Frontal cortex (tissue), 4 donors: ENCODE measurements around the gene ALDOA. TPM values are rescaled to one million over a fixed set of nuclear protein-coding genes. Genes with fewer than 3 reads are reported as not detected.
A peak's percentile ranks its signal among the peaks of the same experiment; 100 is the strongest.

Experiments
- DNase-seq, 2 donors: peaks; one replicate each; pipeline ENCODE4 v3.0.0; 2012; ENCODE audit warnings: low spot score in 2 of 2
- FAIRE-seq: peaks from 2 replicates; lab custom pipeline; 2012; peaks lifted over from hg19 to GRCh38; lab: Jason Lieb, UNC
- total RNA-seq: library from RNA; depleted of rRNA; stranded (reverse); fragments of >200 nt; gene quantifications from one replicate; pipeline ENCODE4 v1.2.3, GENCODE V29; 2014
- donor health status: control.
- donor health status: control.
- donor health status: control.

The ALDOA gene
- total RNA-seq, 1 donor from 2014 or later, result 76.6 TPM

DNA sequence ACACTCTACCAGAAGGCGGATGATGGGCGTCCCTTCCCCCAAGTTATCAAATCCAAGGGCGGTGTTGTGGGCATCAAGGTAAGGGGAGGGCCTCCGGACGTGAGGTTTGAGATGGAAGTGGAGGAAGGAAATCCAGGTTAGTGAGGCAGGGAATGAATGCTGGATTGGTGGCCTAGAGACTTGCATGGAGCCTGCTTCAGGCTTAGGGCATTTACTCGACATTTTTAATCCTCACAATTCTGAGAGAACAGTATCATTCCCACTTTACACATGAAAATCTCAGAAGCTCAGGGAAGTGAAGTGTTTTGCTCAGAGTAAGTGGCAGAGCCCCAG, 2.0 kb downstream of the ALDOA start:
- FAIRE-seq, result no peak
- no peak for DNase-seq

DNA sequence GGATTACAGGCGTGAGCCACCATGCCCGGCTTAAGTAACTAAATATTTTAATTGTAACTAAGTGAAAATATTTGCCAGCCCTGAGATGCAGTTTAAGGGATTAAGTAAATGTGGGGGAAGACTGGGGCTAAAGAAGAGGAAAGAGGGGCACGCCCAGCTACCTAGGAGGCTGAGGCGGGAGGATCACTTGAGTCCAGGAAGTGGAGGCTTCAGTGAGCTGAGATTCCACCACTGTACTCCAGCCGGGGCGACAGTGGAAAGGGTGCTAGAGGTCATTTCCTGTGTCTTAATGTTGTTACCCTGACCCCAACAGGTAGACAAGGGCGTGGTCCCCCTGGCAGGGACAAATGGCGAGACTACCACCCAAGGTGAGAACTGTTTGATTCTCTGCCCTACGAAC, 2.8 kb downstream of the ALDOA start:
- no peak for DNase-seq
- no peak for FAIRE-seq

DNA sequence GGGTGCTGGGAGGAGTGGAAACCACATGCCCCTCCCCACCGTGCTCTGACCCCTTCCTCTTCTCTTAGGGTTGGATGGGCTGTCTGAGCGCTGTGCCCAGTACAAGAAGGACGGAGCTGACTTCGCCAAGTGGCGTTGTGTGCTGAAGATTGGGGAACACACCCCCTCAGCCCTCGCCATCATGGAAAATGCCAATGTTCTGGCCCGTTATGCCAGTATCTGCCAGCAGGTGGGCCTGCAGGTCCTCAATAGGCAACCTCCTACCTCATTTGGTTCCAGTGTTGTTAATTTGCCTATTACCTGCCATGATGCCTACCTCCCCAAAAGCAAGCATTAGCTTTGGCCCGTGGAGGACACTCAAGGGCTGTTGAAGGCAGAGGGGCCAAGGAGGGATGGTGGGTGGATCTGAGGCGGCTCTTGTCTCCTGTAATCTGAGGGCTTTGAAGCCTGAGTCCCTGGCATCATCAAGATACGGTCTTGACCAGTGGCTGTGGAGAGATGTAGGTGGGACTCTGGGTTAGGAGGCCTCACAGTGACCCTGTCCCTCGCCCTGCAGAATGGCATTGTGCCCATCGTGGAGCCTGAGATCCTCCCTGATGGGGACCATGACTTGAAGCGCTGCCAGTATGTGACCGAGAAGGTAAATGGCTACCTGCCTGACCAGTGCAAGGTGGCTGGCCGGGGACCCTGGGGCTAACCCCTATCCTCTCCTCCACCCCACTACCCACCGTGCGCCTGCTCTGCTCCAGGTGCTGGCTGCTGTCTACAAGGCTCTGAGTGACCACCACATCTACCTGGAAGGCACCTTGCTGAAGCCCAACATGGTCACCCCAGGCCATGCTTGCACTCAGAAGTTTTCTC, 3.4 kb downstream of the ALDOA start:
- FAIRE-seq (no peak), DNase-seq (no peak)

DNA sequence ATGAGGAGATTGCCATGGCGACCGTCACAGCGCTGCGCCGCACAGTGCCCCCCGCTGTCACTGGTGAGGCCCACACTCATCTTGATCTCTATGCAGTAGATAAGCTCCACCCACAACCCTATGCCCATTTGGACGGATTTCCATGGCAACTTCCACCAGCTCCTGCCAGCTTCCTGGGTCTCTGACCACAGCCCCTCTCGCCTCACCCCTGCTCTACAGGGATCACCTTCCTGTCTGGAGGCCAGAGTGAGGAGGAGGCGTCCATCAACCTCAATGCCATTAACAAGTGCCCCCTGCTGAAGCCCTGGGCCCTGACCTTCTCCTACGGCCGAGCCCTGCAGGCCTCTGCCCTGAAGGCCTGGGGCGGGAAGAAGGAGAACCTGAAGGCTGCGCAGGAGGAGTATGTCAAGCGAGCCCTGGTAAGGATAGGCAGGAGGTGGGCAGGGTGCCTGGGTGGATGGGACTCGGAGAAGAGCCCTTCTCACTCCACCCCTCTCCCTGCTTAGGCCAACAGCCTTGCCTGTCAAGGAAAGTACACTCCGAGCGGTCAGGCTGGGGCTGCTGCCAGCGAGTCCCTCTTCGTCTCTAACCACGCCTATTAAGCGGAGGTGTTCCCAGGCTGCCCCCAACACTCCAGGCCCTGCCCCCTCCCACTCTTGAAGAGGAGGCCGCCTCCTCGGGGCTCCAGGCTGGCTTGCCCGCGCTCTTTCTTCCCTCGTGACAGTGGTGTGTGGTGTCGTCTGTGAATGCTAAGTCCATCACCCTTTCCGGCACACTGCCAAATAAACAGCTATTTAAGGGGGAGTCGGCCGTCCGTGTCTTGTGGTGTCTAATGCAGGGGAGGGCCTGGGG, 4.3 kb downstream of the ALDOA start:
- DNase-seq, result no peak
- no peak for FAIRE-seq

DNA sequence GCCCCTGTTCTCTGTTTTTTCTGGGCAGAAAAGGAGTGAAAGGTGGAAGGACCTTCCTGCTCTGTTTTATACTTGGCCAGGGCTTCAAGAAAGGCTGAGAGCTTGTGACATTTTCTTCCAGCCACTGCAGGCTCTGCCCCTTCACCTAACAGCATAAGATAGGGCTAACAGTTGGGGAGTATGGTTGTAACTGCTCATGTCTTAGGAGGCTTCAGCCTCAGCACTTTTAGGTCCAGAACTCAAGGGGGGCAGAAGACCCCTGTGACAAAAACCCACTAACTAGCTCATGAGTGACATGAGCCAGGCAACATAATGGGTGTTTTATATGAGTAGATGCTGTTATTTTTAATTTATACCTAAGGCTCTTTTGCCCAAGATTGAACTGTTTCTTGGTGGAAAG, 4.9 kb downstream of the ALDOA start:
- no peak for FAIRE-seq
- no peak for DNase-seq

DNA sequence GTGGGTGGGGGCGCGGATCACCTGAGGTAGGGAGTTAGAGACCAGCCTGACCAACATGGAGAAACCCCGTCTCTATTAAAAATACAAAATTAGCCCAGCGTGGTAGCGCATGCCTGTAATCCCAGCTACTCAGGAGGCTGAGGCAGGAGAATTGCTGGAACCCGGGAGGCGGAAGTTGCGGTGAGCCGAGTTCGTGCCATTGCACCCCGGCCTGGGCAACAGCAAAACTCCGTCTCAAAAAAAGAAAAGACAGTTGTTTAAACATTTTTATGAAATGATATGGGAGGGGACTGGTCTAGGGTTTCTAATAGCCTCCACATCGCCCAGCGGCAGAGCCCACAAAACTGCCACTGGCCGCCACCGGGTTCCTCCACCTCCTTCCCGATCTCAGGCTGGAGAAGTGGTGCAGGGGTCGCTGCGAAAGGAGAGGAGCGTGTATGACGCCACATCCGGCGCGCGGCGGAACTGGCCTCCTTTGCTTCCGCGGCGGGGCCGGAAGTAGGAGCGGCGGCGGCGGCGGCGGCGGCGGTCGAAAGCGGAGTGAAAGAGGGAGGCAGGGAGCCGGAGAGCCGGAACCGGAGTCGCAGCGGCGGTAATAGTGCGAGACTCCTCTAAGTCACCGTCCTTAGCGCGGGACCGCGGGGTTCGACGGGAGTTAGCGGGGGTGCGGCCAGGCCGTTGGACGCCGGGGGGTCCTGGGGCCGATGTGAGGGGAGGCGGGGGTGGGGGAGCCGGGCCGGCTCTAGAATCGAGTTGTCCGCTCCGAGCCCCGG, 10.1 kb downstream of the ALDOA start, which contains the start of gene PPP4C:
PPP4C (plus strand) TSS at position 492 of the 773 bp plus-strand sequence. CDS start 384 bp downstream, outside the sequence.
- DNase-seq (peak; percentile 94 to 99), FAIRE-seq (no peak)

DNA sequence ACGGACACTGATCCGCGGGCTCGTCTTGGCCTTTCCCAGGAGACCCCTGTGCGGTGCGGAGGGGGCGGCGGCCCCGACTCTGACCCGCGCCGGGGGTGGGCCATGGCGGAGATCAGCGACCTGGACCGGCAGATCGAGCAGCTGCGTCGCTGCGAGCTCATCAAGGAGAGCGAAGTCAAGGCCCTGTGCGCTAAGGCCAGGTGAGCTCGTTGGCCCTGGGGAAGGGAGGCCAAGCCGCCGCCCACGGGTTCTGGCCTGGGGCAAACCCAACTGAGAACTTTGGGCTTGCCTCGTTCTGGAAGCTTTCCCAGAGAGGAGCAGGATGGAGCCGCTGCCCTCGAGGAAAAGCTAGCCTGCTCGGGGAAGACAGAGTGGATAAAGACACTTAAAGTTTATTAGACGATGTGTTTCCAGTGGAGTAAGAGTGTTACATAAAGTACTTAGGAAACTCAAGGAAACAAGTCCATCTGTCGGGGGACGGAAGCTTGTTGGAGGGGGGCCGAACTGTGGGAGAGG, 10.8 kb downstream of the ALDOA start:
- FAIRE-seq, result no peak
- DNase-seq, result no peak

DNA sequence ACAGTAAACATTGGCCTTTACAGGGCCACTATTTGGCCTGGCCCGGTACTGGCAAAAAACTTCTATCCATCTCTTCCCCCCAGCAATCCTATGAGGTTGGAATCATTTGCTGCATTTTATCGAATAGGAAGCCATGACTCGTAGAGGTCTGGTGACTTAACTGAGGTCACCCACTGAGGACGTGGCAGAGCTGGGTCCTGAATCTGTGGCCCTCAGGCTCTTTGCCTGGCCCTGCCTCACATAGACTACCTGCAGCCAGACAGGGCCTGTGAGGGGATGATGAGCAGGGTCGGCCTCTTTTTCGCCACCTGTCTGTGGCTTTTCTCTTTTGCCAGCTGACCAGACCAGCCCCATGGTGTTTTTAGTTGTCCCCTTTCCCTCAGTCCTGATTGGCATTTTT, 12.1 kb downstream of the ALDOA start:
- DNase-seq (no peak), FAIRE-seq (no peak)

DNA sequence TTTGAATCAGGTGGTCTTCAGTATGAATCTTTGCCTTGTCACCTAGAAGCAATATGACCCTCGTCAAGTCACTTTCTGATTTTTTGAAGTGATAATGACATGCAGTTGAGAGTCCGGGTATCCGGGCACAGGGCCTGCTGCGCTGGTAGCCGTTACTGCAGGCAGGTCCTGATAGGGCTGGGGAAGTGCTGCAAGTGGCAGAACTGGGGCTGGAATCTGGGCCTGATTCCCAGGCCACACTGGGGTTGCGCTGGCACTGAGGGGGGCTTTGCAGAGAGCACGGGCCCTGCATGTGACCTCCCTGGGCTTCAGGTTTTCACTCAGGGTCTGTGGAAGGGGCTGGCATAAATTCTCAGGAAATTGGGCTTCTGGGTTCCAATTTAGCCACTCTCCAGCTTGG, 13.2 kb downstream of the ALDOA start:
- DNase-seq, result no peak

DNA sequence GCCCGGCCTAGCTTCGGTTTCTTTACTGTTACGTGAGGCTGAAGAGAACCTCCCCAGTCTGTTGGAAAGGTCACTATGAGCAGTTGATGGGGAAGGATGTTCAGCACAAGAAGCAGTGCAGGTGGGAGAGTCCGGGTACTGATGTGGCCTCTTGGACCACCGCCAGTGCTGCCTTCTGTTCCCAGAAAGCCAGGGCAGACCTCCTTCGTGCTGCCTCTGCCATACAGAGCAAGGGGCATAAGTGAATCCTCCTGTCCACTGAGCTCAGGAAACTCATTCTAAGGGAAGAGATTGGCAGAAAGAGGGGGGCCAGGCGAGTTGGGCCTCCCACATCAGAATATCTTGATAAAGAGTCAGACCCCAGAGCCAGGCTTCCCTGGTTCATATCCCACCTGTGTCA, 13.9 kb downstream of the ALDOA start:
- DNase-seq (no peak), FAIRE-seq (no peak)

More for the DNA sequence above, 13.2 kb downstream of the ALDOA start:
- FAIRE-seq, result no peak

DNA sequence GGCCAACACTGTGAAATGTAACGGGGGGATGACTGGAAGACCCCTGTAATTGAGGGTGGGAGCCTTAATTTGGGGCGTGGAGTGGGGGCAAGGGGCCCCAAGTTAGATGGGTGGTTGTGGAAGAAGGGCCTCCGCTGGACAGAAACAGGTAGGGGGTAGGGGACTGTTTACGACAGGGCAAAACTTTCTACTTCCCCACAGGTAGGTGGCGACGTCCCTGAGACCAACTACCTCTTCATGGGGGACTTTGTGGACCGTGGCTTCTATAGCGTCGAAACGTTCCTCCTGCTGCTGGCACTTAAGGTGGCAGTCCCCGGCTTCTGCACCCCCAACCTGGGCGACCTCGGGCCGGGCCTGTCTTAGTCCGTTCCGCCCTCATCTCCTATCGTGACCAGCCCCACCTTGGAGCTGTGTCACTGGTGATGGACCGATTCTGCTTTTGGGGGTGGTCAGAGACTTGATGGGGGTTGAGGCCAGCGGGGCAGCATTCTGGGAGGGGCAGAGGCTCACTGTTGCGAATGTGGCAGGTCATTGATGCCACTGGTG, 17.1 kb downstream of the ALDOA start:
- no peak for DNase-seq
- FAIRE-seq, result no peak

DNA sequence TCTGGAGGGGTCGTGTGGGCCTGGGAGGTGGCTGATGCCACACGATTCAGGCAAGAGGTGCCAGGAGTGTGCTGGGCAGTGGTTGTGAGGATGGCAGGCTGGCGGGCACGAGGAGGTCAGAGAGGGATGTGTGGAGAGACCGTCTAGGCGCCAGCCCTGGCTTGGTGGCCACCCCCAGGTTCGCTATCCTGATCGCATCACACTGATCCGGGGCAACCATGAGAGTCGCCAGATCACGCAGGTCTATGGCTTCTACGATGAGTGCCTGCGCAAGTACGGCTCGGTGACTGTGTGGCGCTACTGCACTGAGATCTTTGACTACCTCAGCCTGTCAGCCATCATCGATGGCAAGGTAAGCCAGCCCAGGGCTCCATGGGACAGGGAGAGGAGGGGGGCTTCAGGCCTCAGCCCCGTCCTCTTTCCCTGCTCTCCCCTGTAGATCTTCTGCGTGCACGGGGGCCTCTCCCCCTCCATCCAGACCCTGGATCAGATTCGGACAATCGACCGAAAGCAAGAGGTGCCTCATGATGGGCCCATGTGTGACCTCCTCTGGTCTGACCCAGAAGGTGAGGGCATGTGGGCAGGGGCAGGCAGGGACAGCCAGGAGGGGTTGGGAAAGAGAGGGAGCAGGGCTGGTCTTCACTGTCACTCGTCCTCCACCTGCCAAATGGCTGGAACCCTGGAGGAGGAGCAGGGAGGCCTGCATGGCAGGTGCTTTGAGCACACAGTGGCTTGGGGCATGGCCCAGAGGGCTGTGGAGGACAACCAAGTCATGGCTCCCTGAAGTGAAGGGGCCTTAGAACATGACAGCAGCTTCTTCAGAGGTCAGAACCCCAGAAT, 17.9 kb downstream of the ALDOA start:
- FAIRE-seq, result no peak

DNA sequence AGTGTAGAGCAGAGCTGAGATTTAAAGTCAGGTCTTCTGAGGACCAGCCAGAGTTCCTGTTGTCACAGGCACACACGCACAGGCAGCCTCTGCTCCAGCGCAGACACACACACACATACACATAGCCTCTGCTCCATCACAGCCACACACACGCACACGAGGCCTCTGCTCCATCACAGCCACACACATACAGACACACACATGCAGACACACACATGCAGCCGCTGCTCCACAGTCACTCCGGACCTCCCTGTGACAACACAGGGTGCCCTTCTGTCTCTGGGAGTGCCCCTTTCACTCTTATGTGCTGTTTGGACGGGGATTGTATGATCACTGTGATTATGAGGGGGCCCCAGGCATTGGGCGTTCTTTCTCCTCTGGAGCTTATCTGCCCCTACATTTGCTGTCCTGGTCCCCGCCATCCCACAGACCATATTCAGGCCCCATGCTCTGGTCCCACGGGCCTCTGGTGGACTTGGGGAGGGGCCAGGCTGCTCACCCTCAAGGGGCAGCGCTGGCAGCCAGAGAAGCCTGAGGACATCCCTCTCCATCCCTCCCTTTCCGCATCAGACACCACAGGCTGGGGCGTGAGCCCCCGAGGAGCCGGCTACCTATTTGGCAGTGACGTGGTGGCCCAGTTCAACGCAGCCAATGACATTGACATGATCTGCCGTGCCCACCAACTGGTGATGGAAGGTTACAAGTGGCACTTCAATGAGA, 18.7 kb downstream of the ALDOA start:
- no peak for FAIRE-seq

More for the DNA sequence above, 17.9 kb downstream of the ALDOA start:
- DNase-seq, result no peak

DNA sequence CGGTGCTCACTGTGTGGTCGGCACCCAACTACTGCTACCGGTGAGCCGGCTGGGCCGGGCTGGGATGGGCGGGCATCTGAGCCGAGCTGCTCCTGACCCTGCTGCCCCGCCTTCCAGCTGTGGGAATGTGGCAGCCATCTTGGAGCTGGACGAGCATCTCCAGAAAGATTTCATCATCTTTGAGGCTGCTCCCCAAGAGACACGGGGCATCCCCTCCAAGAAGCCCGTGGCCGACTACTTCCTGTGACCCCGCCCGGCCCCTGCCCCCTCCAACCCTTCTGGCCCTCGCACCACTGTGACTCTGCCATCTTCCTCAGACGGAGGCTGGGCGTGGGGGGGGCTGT, 19.2 kb downstream of the ALDOA start:
- no peak for DNase-seq
- FAIRE-seq, result no peak

More for the DNA sequence above, 18.7 kb downstream of the ALDOA start:
- DNase-seq, result no peak

DNA sequence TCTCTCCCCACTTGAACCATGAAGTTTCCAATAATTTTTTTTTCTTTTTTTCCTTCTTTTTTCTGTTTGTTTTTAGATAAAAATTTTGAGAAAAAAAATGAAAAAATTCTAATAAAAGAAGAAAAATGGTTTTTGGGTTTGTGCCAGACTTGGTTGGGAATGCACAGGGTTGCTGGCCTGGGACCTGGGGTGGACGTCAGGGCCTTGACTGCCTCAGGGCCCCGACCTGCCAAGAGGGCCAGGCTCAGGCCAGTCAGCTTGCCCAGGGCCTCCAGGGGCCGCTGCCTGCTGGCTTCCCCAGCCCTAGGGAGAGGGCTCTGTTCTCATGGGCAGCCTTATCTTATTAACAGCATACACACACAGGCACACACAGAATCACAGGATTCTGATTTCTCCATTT, 19.7 kb downstream of the ALDOA start:
- peak in 1 of 2 donors; percentile 13 for DNase-seq
- FAIRE-seq, result no peak

DNA sequence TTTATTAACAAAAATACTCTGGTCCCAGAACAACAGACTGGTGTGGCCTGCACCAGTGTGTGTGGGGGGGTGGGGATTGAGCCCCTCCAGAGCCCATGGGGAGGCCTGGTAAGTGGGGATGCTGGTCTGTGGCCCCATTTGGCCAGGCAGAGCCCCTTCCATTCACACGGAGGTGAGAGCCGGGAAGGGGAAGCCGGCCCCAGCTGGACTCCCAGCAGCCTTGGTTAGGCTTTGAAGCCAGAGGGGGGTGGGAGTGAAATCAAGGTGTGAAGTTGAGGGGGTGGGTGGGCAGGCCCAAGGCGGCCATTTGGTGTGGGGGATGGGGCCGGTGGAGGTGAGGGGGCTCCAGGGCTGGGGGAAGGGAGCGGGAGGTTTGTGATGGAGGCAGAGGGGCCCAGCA, 20.3 kb downstream of the ALDOA start:
- DNase-seq, result no peak
- no peak for FAIRE-seq

DNA sequence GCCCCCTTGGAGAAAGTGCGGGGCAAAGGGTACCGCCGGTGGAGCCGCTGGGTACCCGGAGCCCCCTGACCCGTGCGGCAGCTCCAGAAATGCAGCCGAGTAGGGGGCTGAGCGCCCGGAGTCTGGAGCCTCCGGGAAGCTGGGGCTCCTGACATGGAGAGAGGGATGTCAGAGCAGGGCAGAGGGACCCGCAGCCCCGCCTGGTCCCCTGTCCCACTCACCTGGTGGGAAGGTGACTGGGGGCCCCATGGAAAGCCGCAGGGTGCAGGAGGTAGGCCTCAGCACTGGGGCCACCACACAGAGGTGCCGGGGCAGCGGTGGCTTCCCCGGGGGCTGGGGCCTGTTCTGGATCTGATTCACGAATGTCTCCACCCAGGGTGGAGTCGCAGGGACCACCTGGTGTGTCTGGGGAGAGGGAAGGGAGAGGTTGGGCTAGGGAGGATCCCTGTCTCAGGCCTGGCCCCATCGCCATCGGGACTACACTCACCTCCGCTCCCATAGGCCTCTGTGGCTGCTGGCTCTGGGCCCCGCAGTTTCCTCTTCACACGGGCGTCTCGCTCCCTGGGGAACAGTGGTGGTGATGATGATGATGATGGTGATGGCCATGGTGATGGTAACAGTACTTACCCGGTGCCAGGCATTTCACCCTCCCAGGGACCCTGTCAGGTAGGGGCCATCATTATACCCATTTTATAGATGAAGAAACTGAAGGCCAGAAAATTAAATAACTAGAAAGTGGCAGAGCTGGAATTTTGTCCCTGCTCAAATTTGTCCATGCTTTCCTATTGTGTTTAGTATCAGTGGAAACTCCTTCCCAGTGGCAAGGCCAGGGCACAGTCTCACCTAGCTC, 21.0 kb downstream of the ALDOA start:
- FAIRE-seq (no peak), DNase-seq (no peak)
